Keratinocyte (primary cell): ENCODE measurements around the gene NCKAP5. TPM values are rescaled to one million over a fixed set of nuclear protein-coding genes. Genes with fewer than 3 reads are reported as not detected.

Source experiments
- DNase-seq: peaks from one replicate; pipeline ENCODE4 v3.0.0-alpha.2; 2011; ENCODE audit warnings: low read depth, missing footprints, low spot score
- FAIRE-seq: peaks from 2 replicates; lab custom pipeline; 2011; peaks lifted over from hg19 to GRCh38; lab: Jason Lieb, UNC
- H2AFZ ChIP-seq: 2 replicates; pipeline ENCODE4 v1.6.0; 2012; ENCODE audit warnings: low read length, control low read depth, inconsistent platforms; ENCODE audit not compliant: control insufficient read depth
- H3K27ac ChIP-seq: 2 replicates; pipeline ENCODE4 v1.5.1; 2011; ENCODE audit warnings: low read length; ENCODE audit not compliant: control insufficient read depth, insufficient read depth
- H3K27me3 ChIP-seq: 3 replicates; pipeline ENCODE4 v1.6.0; 2011; ENCODE audit warnings: low read length; ENCODE audit not compliant: control insufficient read depth, insufficient read depth; ENCODE audit errors: extremely low read depth
- H3K36me3 ChIP-seq, 2 experiments: 2 replicates in 1 of 2; 3 replicates in 1 of 2; pipeline ENCODE4 v1.5.1; 2011; ENCODE audit warnings: low read length in 2 of 2, mild to moderate bottlenecking in 1 of 2; ENCODE audit not compliant: control insufficient read depth in 2 of 2, insufficient read depth in 2 of 2; ENCODE audit errors: extremely low read depth in 1 of 2
- H3K4me1 ChIP-seq: 3 replicates; pipeline ENCODE4 v1.5.1; 2011; ENCODE audit warnings: low read length; ENCODE audit not compliant: control insufficient read depth, insufficient read depth; ENCODE audit errors: extremely low read depth
- H3K4me2 ChIP-seq: 3 replicates; pipeline ENCODE4 v1.6.0; 2011; ENCODE audit warnings: low read depth, low read length; ENCODE audit not compliant: control insufficient read depth, insufficient read depth; ENCODE audit errors: extremely low read depth
- H3K4me3 ChIP-seq, 3 experiments: fragments of 200-600 bp in 1 of 3; sonication (generic) in 1 of 3; 2 replicates in 2 of 3; 3 replicates in 1 of 3; pipeline ENCODE4 v1.5.1; 2011 to 2016; ENCODE audit warnings: low read length in 3 of 3, mild to moderate bottlenecking in 3 of 3, control low read depth in 2 of 3, inconsistent platforms in 1 of 3, low read depth in 1 of 3, mixed read lengths in 1 of 3, mixed run types in 1 of 3, moderate library complexity in 1 of 3; ENCODE audit not compliant: control insufficient read depth in 2 of 3, insufficient read depth in 2 of 3; ENCODE audit errors: extremely low read depth in 1 of 3
- H3K79me2 ChIP-seq: 2 replicates; pipeline ENCODE4 v1.6.0; 2012; ENCODE audit warnings: low read length; ENCODE audit not compliant: control insufficient read depth, insufficient read depth
- H3K9ac ChIP-seq: 3 replicates; pipeline ENCODE4 v1.6.0; 2011; ENCODE audit warnings: low read length; ENCODE audit not compliant: control insufficient read depth, insufficient read depth; ENCODE audit errors: extremely low read depth
- H3K9me1 ChIP-seq: 3 replicates; pipeline ENCODE4 v1.6.0; 2011; ENCODE audit warnings: low read length; ENCODE audit not compliant: control insufficient read depth, insufficient read depth; ENCODE audit errors: extremely low read depth
- H3K9me3 ChIP-seq: 2 replicates; pipeline ENCODE4 v1.5.1; 2012; ENCODE audit warnings: low read depth, low read length; ENCODE audit not compliant: control insufficient read depth
- H4K20me1 ChIP-seq: 3 replicates; pipeline ENCODE4 v1.6.0; 2011; ENCODE audit warnings: low read length; ENCODE audit not compliant: control insufficient read depth, insufficient read depth; ENCODE audit errors: extremely low read depth
- CTCF ChIP-seq, 3 experiments: IDR thresholded peaks in 1 of 3; conservative IDR thresholded peaks in 1 of 3; optimal IDR thresholded peaks in 1 of 3; 2 replicates in 2 of 3; 3 replicates in 1 of 3; pipeline versions ENCODE3 to v1.5.1; 2011; ENCODE audit warnings: low read length in 3 of 3, mild to moderate bottlenecking in 3 of 3, moderate library complexity in 2 of 3, control low read depth in 1 of 3, inconsistent platforms in 1 of 3; ENCODE audit not compliant: insufficient read depth in 2 of 3; ENCODE audit errors: extremely low read depth in 1 of 3
- EZH2 ChIP-seq: IDR thresholded peaks from one replicate; pipeline ENCODE4 v1.6.1; 2012; ENCODE audit warnings: inconsistent platforms, mild to moderate bottlenecking, low read length, moderate library complexity
- dilution Hi-C: fragments of 300-500 bp; cut with MboI; formaldehyde crosslinking; loops from one replicate; pipeline ENCODE4 v1.7.0; 2020; ENCODE audit warnings: low sequenced_read_pairs; ENCODE audit not compliant: extremely low pct_ligation_motif_present
- polyA plus RNA-seq, 5 experiments: library from polyadenylated mRNA; depleted of rRNA in 3 of 5; stranded (reverse) in 3 of 5; stranded (forward) in 1 of 5; unstranded in 1 of 5; fragments of >200 nt; gene quantifications; 1 replicate in 1 of 5; 2 replicates in 3 of 5; 3 replicates in 1 of 5; pipeline versions ENCODE4 v1.2.1 to v1.2.3, GENCODE V29; 2011 to 2012; ENCODE audit warnings: missing spikeins in 2 of 5, low read depth in 1 of 5, low replicate concordance in 1 of 5
- small RNA-seq, 3 experiments: library from RNA; depleted of rRNA; stranded (forward); fragments of <200 nt; gene quantifications; one replicate each; pipeline ENCODE3, GENCODE V24; 2012; ENCODE audit warnings: low read depth in 3 of 3, low replicate concordance in 1 of 3; ENCODE audit not compliant: insufficient read length in 3 of 3

Gene NCKAP5
- polyA plus RNA-seq, 1 donor (not counting 4 experiments of a cell fraction or from before 2014, with no cell fraction given) = 3.6 TPM

GRCh38 chr2:132623096-132623839, 945.0 kb downstream of the NCKAP5 start:
- H3K9me1 ChIP-seq = no peaks in the 10 kb centered on the region
- peaks cover 2% of the 10 kb centered on the region for H4K20me1 ChIP-seq
- H3K4me1 ChIP-seq = peaks cover 5% of the 10 kb centered on the region
- H3K9me3 ChIP-seq = no peaks in the 10 kb centered on the region
- dilution Hi-C loops = no loop called here
- DNase-seq (no peak), FAIRE-seq (no peak)
- H2AFZ ChIP-seq = no peak overlapping the region
- H3K27ac ChIP-seq = no peak overlapping the region
- TF ChIP-seq CTCF (optimal IDR thresholded peaks at IDR 0.05 in 1 of 3, IDR thresholded peaks at IDR 0.05 in 1 of 3, conservative IDR thresholded peaks at IDR 0.05 in 1 of 3; ENCODE audit: extremely low read depth in 1 of 3, insufficient read depth in 2 of 3, low read length in 3 of 3) (no peak), EZH2 (no peak)
- no peaks in the 10 kb centered on the region for H3K79me2 ChIP-seq
- no peak overlapping the region for H3K4me2 ChIP-seq
- H3K27me3 ChIP-seq = no peaks in the 10 kb centered on the region
- no peak overlapping the region for H3K9ac ChIP-seq
- H3K4me3 ChIP-seq = no peak overlapping the region
- no peaks in the 10 kb centered on the region for H3K36me3 ChIP-seq

Small RNAs within 50 kb of the gene (small RNA-seq; reads per million reads assigned to genes)
- gene AC016909.1 (0 reads per million in 3 experiments), gene RN7SKP154 (0 reads per million in 3 experiments), gene RNU6-579P (0 reads per million in 3 experiments)
